GM12801 (cell line): ENCODE results near the gene RNF148.

Experiments used
- CTCF ChIP-seq: IDR thresholded peaks from one replicate; pipeline ENCODE4 v1.5.1; 2011; ENCODE audit warnings: control low read depth; ENCODE audit not compliant: insufficient read length; ENCODE audit errors: extremely low read depth

RNF148 gene

GRCh38 chr7:122702872-122703510, at the start of gene RNF148:
Gene RNF148 (minus strand): TSS chr7:122702922. CDS start chr7:122702750, 172 bp downstream.
- no peak for TF ChIP-seq CTCF

GRCh38 chr7:122750389-122750788, 47.7 kb upstream of the RNF148 start:
- no peak for TF ChIP-seq CTCF

- no peak for TF ChIP-seq CTCF
Observed at GRCh38 chr7:122748195-122748594, 45.5 kb upstream of the RNF148 start.

GRCh38 chr7:122746948-122747347, 44.2 kb upstream of the RNF148 start:
- TF ChIP-seq CTCF = no peak

GRCh38 chr7:122743211-122743610, 40.5 kb upstream of the RNF148 start:
- no peak for TF ChIP-seq CTCF

GRCh38 chr7:122738947-122739346, 36.2 kb upstream of the RNF148 start:
- no peak for TF ChIP-seq CTCF

GRCh38 chr7:122736183-122736582, 33.5 kb upstream of the RNF148 start:
- no peak for TF ChIP-seq CTCF
